PC-9 (cell line): ENCODE data around the gene JARID2.

Experiments
- EZH2 ChIP-seq: fragments of 200-600 bp; sonication (generic); IDR thresholded peaks from 2 replicates; pipeline ENCODE4 v1.8.0; 2017; ENCODE audit warnings: antibody characterized with exemption, low read depth
- TF ChIP-seq, protein P1 (sequence below): fragments of 200-600 bp; sonication (generic); conservative IDR thresholded peaks from 2 replicates; pipeline ENCODE4 v1.6.1; 2017; ENCODE audit warnings: mixed run types, antibody characterized with exemption, mild to moderate bottlenecking, moderate library complexity

GRCh38 chr6:15335385-15335784, 89.5 kb downstream of the JARID2 start:
- TF ChIP-seq, protein P1, sequence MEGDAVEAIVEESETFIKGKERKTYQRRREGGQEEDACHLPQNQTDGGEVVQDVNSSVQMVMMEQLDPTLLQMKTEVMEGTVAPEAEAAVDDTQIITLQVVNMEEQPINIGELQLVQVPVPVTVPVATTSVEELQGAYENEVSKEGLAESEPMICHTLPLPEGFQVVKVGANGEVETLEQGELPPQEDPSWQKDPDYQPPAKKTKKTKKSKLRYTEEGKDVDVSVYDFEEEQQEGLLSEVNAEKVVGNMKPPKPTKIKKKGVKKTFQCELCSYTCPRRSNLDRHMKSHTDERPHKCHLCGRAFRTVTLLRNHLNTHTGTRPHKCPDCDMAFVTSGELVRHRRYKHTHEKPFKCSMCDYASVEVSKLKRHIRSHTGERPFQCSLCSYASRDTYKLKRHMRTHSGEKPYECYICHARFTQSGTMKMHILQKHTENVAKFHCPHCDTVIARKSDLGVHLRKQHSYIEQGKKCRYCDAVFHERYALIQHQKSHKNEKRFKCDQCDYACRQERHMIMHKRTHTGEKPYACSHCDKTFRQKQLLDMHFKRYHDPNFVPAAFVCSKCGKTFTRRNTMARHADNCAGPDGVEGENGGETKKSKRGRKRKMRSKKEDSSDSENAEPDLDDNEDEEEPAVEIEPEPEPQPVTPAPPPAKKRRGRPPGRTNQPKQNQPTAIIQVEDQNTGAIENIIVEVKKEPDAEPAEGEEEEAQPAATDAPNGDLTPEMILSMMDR = no peak
- no peak for TF ChIP-seq EZH2
